Right cardiac atrium (tissue), 5 donors: ENCODE results near the gene HSPA12B. TPM values are rescaled to one million over a fixed set of nuclear protein-coding genes. Genes with fewer than 3 reads are reported as not detected.

Source experiments
- ATAC-seq, 2 donors: fragments of 200-7000 bp; cut with Tn5 transposase; one replicate each; pipeline versions ENCODE4 v1.8.0 to v1.9.1; 2020; ENCODE audit warnings: moderate library complexity in 2 of 2, mild to moderate bottlenecking in 1 of 2
- DNase-seq, 3 donors: peaks; one replicate each; pipeline ENCODE4 v3.0.0-alpha.2; 2020
- H3K27ac ChIP-seq: one replicate; pipeline ENCODE4 v1.5.1; 2013; ENCODE audit warnings: mild to moderate bottlenecking, low read length, control low read depth, moderate library complexity
- H3K27me3 ChIP-seq: one replicate; pipeline ENCODE4 v1.6.1; 2013; ENCODE audit not compliant: control insufficient read depth, insufficient read depth
- H3K4me1 ChIP-seq: one replicate; pipeline ENCODE4 v1.6.1; 2013; ENCODE audit warnings: low read length; ENCODE audit not compliant: control insufficient read depth, insufficient read depth
- H3K4me3 ChIP-seq: one replicate; pipeline ENCODE4 v1.5.1; 2013; ENCODE audit warnings: low read length, control low read depth
- H3K9me3 ChIP-seq: one replicate; pipeline ENCODE4 v1.6.1; 2013; ENCODE audit warnings: low read length; ENCODE audit not compliant: control insufficient read depth
- WGBS: extraction: QIAGEN DNeasy Blood & Tissue Kit; methylation state at CpG from one replicate; pipeline ENCODE4 v1.1.7; 2013; 5-methylcytosine and 5-hydroxymethylcytosine counted together
- intact Hi-C, 4 donors: fragments of 100-400 bp; cut with DNase I; formaldehyde crosslinking; loops; one replicate each; pipeline versions ENCODE4 v1.11.0 to v1.14.0; 2022 to 2023
- polyA plus RNA-seq: library from polyadenylated mRNA; stranded (reverse); fragments of 200-250 nt; gene quantifications from one replicate; pipeline ENCODE4 v1.2.3, GENCODE V29; 2013
- total RNA-seq, 4 donors: library from RNA; stranded (reverse); fragmentation: NEBNext Ultra II Directional; extraction: Animal tissue kit (Norgen Biotek cat#: 25700); gene quantifications; one replicate each; pipeline ENCODE4 v1.2.1, GENCODE V29; 2021
- donor health status: healthy with polysubstance abuse.
- donor health status: DM: no; HTN: yes; CAD: no.
- donor health status: DM: no; HTN: no; CAD: no.
- donor health status: DM: no; HTN: yes; CAD: no; lungs with severe emphysema.
- donor health status: DM: yes; HTN: yes; CAD: no.

HSPA12B gene
- total and polyA plus RNA-seq, 5 donors, result 6.1 to 13.0 (median 7.9) TPM

DNA sequence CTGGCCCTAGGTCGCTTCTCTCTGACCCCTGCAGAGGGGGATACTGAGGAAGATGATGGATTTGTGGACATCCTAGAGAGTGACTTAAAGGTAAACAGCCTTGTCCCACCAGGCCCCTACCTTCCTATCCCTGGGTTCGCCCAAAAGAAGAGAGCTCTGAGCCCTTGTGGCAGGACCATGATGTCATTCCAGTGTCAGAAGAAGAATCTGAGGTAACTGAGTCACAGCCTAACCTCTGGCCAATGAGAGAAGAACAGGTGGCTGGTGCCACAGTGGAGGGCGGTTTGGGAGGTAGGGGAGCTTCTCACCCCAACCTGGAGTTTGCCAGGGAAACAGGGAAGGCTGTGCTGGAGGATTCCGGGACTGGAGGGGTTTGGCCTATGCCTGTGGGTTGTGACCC, 68.8 kb downstream of the HSPA12B start:
- H3K27me3 ChIP-seq, result no peaks in the 10 kb centered on the region
- no peak for ATAC-seq
- no peak overlapping the region for H3K4me3 ChIP-seq
- no peaks in the 10 kb centered on the region for H3K9me3 ChIP-seq
- peak in 1 of 3 donors; percentile 26 for DNase-seq
- 96% methylated on average over 4 of the region's 4 CpGs for WGBS
- no peaks in the 10 kb centered on the region for H3K4me1 ChIP-seq
- intact Hi-C loops, result no loop called here
- no peak overlapping the region for H3K27ac ChIP-seq

DNA sequence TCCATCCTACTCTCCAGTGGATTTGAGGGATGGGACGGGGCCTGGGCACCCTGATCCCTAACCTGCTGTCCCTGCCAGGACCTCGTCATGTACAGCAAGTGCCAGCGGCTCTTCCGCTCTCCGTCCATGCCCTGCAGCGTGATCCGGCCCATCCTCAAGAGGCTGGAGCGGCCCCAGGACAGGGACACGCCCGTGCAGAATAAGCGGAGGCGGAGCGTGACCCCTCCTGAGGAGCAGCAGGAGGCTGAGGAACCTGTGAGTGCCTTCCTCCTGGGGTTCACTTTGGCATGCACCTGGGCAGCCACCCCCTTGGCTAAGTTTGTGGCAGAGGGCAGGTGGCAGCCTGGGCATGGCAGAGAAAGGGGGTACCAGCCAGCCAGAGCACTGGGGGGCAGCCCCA, 69.4 kb downstream of the HSPA12B start:
- intact Hi-C loops, result no loop called here
- Histone ChIP-seq H3K9me3 (no peaks in the 10 kb centered on the region), H3K27me3 (no peaks in the 10 kb centered on the region), H3K27ac (no peak overlapping the region), H3K4me3 (no peak overlapping the region), H3K4me1 (no peaks in the 10 kb centered on the region)
- DNase-seq, result peak; percentile 11 to 48 (median 47)
- 95% methylated on average over 13 of the region's 13 CpGs for WGBS
- no peak for ATAC-seq

Other genes starting within 250 kb of the HSPA12B start
- not detected for gene GFRA4, start 69.3 kb upstream of the HSPA12B start, total RNA-seq
- gene GFRA4, start 69.3 kb upstream of the HSPA12B start, polyA plus RNA-seq, result not detected
- gene ADAM33, start 50.7 kb upstream of the HSPA12B start, total RNA-seq, result 10 to 100 TPM; 11.5 to 23.7 (median 12.1) TPM
- 30.5 TPM for gene ADAM33, start 50.7 kb upstream of the HSPA12B start, polyA plus RNA-seq
- 10 to 100 TPM in 1 of 4 donors, 1 to 10 TPM in 3; 6.7 to 12.3 (median 8.8) TPM for gene SIGLEC1, start 20.1 kb upstream of the HSPA12B start, total RNA-seq
- gene SIGLEC1, start 20.1 kb upstream of the HSPA12B start, polyA plus RNA-seq, result 4.2 TPM
- gene ADISSP, start 35.1 kb downstream of the HSPA12B start, total RNA-seq, result 10 to 100 TPM; 11.7 to 13.7 (median 12.1) TPM
- 12.6 TPM for gene ADISSP, start 35.1 kb downstream of the HSPA12B start, polyA plus RNA-seq
- gene SPEF1, start 48.8 kb downstream of the HSPA12B start, total RNA-seq, result under 1 TPM in 1 of 4 donors, not detected in 3; 0.50 TPM
- 0.07 TPM for gene SPEF1, start 48.8 kb downstream of the HSPA12B start, polyA plus RNA-seq
- 10 to 100 TPM; 63.9 to 92.7 (median 72.1) TPM for gene CENPB, start 54.1 kb downstream of the HSPA12B start, total RNA-seq
- gene CENPB, start 54.1 kb downstream of the HSPA12B start, polyA plus RNA-seq, result 67.4 TPM
- 10 to 100 TPM in 3 of 4 donors, 1 to 10 TPM in 1; 10.0 to 12.2 (median 11.4) TPM for gene CDC25B, start 63.6 kb downstream of the HSPA12B start, total RNA-seq
- gene CDC25B, start 63.6 kb downstream of the HSPA12B start, polyA plus RNA-seq, result 7.9 TPM
- 10 to 100 TPM; 12.3 to 17.2 (median 13.5) TPM for gene AP5S1, start 87.9 kb downstream of the HSPA12B start, total RNA-seq
- gene AP5S1, start 87.9 kb downstream of the HSPA12B start, polyA plus RNA-seq, result 12.5 TPM
- gene MAVS, start 114.1 kb downstream of the HSPA12B start, total RNA-seq, result 10 to 100 TPM; 28.5 to 32.6 (median 30.1) TPM
- gene MAVS, start 114.1 kb downstream of the HSPA12B start, polyA plus RNA-seq, result 30.0 TPM
- 10 to 100 TPM; 22.1 to 24.4 (median 23.2) TPM for gene PANK2, start 156.7 kb downstream of the HSPA12B start, total RNA-seq
- gene PANK2, start 156.7 kb downstream of the HSPA12B start, polyA plus RNA-seq, result 16.2 TPM